Endothelial cell of umbilical vein (primary cell): ENCODE results near the gene CCDC30. TPM values are rescaled to one million over a fixed set of nuclear protein-coding genes. Genes with fewer than 3 reads are reported as not detected.

Experiments used
- BruUV-seq: library from RNA; stranded (reverse); fragments of 400-500 nt; replicated peaks from 2 replicates; lab custom pipeline; 2021; lab: Mats Ljungman, UMichigan
- CTCF ChIA-PET: fragments of 300-600, 350-600 bp; sonication (Branson Sonifier 250); formaldehyde crosslinking; loops from one replicate; lab custom pipeline; 2021; ENCODE audit warnings: antibody characterized with exemption, inconsistent platforms; lab: Charles Lee
- POLR2A ChIA-PET: fragments of 300-600, 350-600 bp; sonication (Branson Sonifier 250); formaldehyde crosslinking; loops from one replicate; lab custom pipeline; 2021; ENCODE audit warnings: antibody characterized with exemption, inconsistent platforms; lab: Charles Lee
- DNase-seq: peaks from one replicate; pipeline ENCODE4 v3.0.0-alpha.2; 2011; ENCODE audit warnings: low read depth, low spot score
- FAIRE-seq: peaks from 2 replicates; lab custom pipeline; 2011; peaks lifted over from hg19 to GRCh38; lab: Jason Lieb, UNC
- H2AFZ ChIP-seq: 2 replicates; pipeline ENCODE4 v1.6.0; 2012; ENCODE audit warnings: low read depth, low read length, control low read depth, inconsistent platforms
- H3K27ac ChIP-seq: 2 replicates; pipeline ENCODE4 v1.5.1; 2011; ENCODE audit warnings: low read depth, mild to moderate bottlenecking, control low read depth, low read length, moderate library complexity; ENCODE audit not compliant: insufficient read depth
- H3K27me3 ChIP-seq, 2 experiments: 2 replicates each; pipeline versions ENCODE4 v1.6.0 to v1.6.1; 2011; ENCODE audit warnings: low read length in 2 of 2, mixed read lengths in 1 of 2; ENCODE audit not compliant: control insufficient read depth in 2 of 2, insufficient read depth in 2 of 2
- H3K36me3 ChIP-seq, 2 experiments: 2 replicates in 1 of 2; 3 replicates in 1 of 2; pipeline ENCODE4 v1.5.1; 2011; ENCODE audit warnings: low read length in 2 of 2, mild to moderate bottlenecking in 1 of 2, moderate library complexity in 1 of 2; ENCODE audit not compliant: control insufficient read depth in 2 of 2, insufficient read depth in 2 of 2; ENCODE audit errors: extremely low read depth in 1 of 2
- H3K4me1 ChIP-seq: 3 replicates; pipeline ENCODE4 v1.5.1; 2011; ENCODE audit warnings: mild to moderate bottlenecking, low read length; ENCODE audit not compliant: control insufficient read depth, insufficient read depth; ENCODE audit errors: extremely low read depth
- H3K4me2 ChIP-seq: 2 replicates; pipeline ENCODE4 v1.6.1; 2011; ENCODE audit warnings: low read length, control low read depth, mixed read lengths; ENCODE audit not compliant: insufficient read depth
- H3K4me3 ChIP-seq, 3 experiments: fragments of 200-600 bp in 1 of 3; sonication (generic), shearing (Covaris generic) in 1 of 3; replicated peaks in 1 of 3; 2 replicates each; pipeline ENCODE4 v1.5.1; 2011 to 2016; ENCODE audit warnings: control low read depth in 3 of 3, low read length in 3 of 3, mild to moderate bottlenecking in 2 of 3, inconsistent platforms in 1 of 3, low read depth in 1 of 3, moderate library complexity in 1 of 3; ENCODE audit not compliant: insufficient read depth in 1 of 3
- H3K79me2 ChIP-seq: 2 replicates; pipeline ENCODE4 v1.6.0; 2012; ENCODE audit warnings: low read length, inconsistent platforms; ENCODE audit not compliant: control insufficient read depth, insufficient read depth
- H3K9ac ChIP-seq: replicated peaks from 2 replicates; pipeline ENCODE3; 2011; ENCODE audit warnings: low read length, control low read depth; ENCODE audit not compliant: insufficient read depth; ENCODE audit errors: extremely low read depth
- H3K9me1 ChIP-seq: replicated peaks from 3 replicates; pipeline ENCODE4 v1.6.0; 2011; ENCODE audit warnings: mild to moderate bottlenecking, low read length; ENCODE audit not compliant: control insufficient read depth, insufficient read depth; ENCODE audit errors: extremely low read depth
- H3K9me3 ChIP-seq: replicated peaks from 2 replicates; pipeline ENCODE4 v1.5.1; 2012; ENCODE audit warnings: low read length, inconsistent platforms; ENCODE audit not compliant: control insufficient read depth, insufficient read depth
- H4K20me1 ChIP-seq: replicated peaks from 2 replicates; pipeline ENCODE3; 2011; ENCODE audit warnings: mild to moderate bottlenecking, low read length; ENCODE audit not compliant: control insufficient read depth, insufficient read depth; ENCODE audit errors: extremely low read depth
- CTCF ChIP-seq, 2 donors: IDR thresholded peaks; 1 replicate in 1 of 2; 2 replicates in 1 of 2; pipeline ENCODE4 v1.5.1; 2011; ENCODE audit warnings: low read length in 2 of 2, mild to moderate bottlenecking in 2 of 2, moderate library complexity in 2 of 2, control low read depth in 1 of 2, inconsistent platforms in 1 of 2, low read depth in 1 of 2; ENCODE audit not compliant: insufficient read depth in 1 of 2; ENCODE audit errors: extremely low read depth in 1 of 2
- EZH2 ChIP-seq: IDR thresholded peaks from 2 replicates; pipeline ENCODE4 v1.6.1; 2012; ENCODE audit warnings: borderline replicate concordance, low read depth, mild to moderate bottlenecking, moderate library complexity, low read length, inconsistent platforms; ENCODE audit not compliant: severe bottlenecking
- FOS ChIP-seq: IDR thresholded peaks from 2 replicates; pipeline ENCODE4 v1.6.1; 2011; ENCODE audit warnings: mild to moderate bottlenecking, low read length, moderate library complexity, borderline replicate concordance; ENCODE audit not compliant: insufficient read depth
- GATA2 ChIP-seq: IDR thresholded peaks from 2 replicates; pipeline ENCODE4 v1.7.0; 2011; ENCODE audit warnings: low read depth, mild to moderate bottlenecking, moderate library complexity, mixed read lengths, low read length; ENCODE audit not compliant: insufficient read length, insufficient read depth
- JUN ChIP-seq: IDR thresholded peaks from 2 replicates; pipeline ENCODE4 v1.6.1; 2011; ENCODE audit warnings: borderline replicate concordance, low read depth; ENCODE audit not compliant: insufficient read length, insufficient read depth
- MAX ChIP-seq: IDR thresholded peaks from 2 replicates; pipeline ENCODE4 v1.6.1; 2011; ENCODE audit not compliant: insufficient read depth, insufficient read length
- MYC ChIP-seq: IDR thresholded peaks from one replicate; pipeline ENCODE4 v1.6.1; 2011; ENCODE audit warnings: mild to moderate bottlenecking, low read depth, low read length
- POLR2A ChIP-seq: IDR thresholded peaks from 2 replicates; pipeline ENCODE4 v1.6.1; 2012; ENCODE audit warnings: low read depth, mild to moderate bottlenecking, control low read depth, low read length
- POLR2AphosphoS5 ChIP-seq: IDR thresholded peaks from 2 replicates; pipeline ENCODE4 v1.6.1; 2012; ENCODE audit warnings: low read depth, mild to moderate bottlenecking, control low read depth, low read length, moderate library complexity; ENCODE audit not compliant: insufficient read depth
- dilution Hi-C: fragments of 300-500 bp; cut with MboI; formaldehyde crosslinking; loops from one replicate; pipeline ENCODE4 v1.15.0; 2019; ENCODE audit warnings: low sequenced_read_pairs; ENCODE audit not compliant: extremely low pct_ligation_motif_present
- intact Hi-C: fragments of 100-400 bp; cut with micrococcal nuclease; formaldehyde crosslinking; loops from one replicate; pipeline ENCODE4 v1.10.0; 2022
- polyA plus RNA-seq, 4 experiments: library from polyadenylated mRNA; depleted of rRNA in 3 of 4; stranded (reverse) in 3 of 4; unstranded in 1 of 4; fragments of >200 nt; gene quantifications; 2 replicates each; pipeline versions ENCODE4 v1.2.1 to v1.2.3, GENCODE V29; 2011 to 2012; ENCODE audit warnings: missing spikeins in 1 of 4
- total RNA-seq: library from RNA; stranded (reverse); gene quantifications from 2 replicates; pipeline ENCODE4 v1.2.3, GENCODE V29; 2021

CCDC30 gene
- total and polyA plus RNA-seq, 2 donors (not counting 3 experiments of a cell fraction or from before 2014, with no cell fraction given) = 0.19 to 2.9 TPM

GRCh38 chr1:42658877-42659337 is 195.8 kb downstream of the CCDC30 start:
- peaks cover 0 to 4% of the 10 kb centered on the region in 2 experiments for H3K36me3 ChIP-seq
- H3K4me2 ChIP-seq = peak overlapping the region; percentile 89
- intact Hi-C loops = loop anchor here (1.0 to 10.0 kb wide), 5 partner anchors 23 to 484 kb away; partner anchors contain the start of genes C1orf50, CCDC30, FOXJ3 and P3H1
- CTCF ChIA-PET = interaction anchor here (1.4 to 1.5 kb wide), 3 partner anchors 24 to 81 kb away, joined by 5 to 6 read pairs (median 5); partner anchors contain the start of gene YBX1
- TF ChIP-seq MAX (no peak), MYC (no peak), GATA2 (no peak), FOS (no peak), POLR2A (no peak), EZH2 (no peak), CTCF (IDR thresholded peaks at IDR 0.05; ENCODE audit: extremely low read depth in 1 of 2, insufficient read depth in 1 of 2, low read depth in 1 of 2, low read length in 2 of 2) (no peak), JUN (no peak), POLR2AphosphoS5 (no peak)
- no peaks in the 10 kb centered on the region for H3K9me3 ChIP-seq
- H3K27ac ChIP-seq = peak overlapping the region; percentile 14
- peak overlapping the region; percentile 55 to 86 (median 72) for H3K4me3 ChIP-seq
- dilution Hi-C loops = no loop called here
- H3K9ac ChIP-seq = peak overlapping the region; percentile 66
- BruUV-seq = no TSS peak
- H3K4me1 ChIP-seq = peaks cover 14% of the 10 kb centered on the region
- H3K9me1 ChIP-seq = no peaks in the 10 kb centered on the region
- POLR2A ChIA-PET = no interaction called here
- peaks cover 1% of the 10 kb centered on the region in 2 experiments for H3K27me3 ChIP-seq
- FAIRE-seq (peak; percentile 59), DNase-seq (peak; percentile 37)
- H2AFZ ChIP-seq = peak overlapping the region; percentile 82
- H3K79me2 ChIP-seq = peaks cover 15% of the 10 kb centered on the region
- no peaks in the 10 kb centered on the region for H4K20me1 ChIP-seq
